SK-N-DZ (cell line): ENCODE measurements around the gene IL17REL.
"Not testable (repeated sequence)": the region's sequence is repeated elsewhere in the genome, so short reads cannot be mapped to it uniquely, and the experiment has no call there.

Source experiments
- DNase-seq: peaks from one replicate; pipeline ENCODE4 v3.0.0-alpha.2; 2015; ENCODE audit warnings: low spot score
- small RNA-seq, 2 experiments: library from RNA; depleted of rRNA; stranded (forward); fragments of <200 nt; gene quantifications; one replicate each; pipeline ENCODE3, GENCODE V24; 2014

IL17REL gene

DNA sequence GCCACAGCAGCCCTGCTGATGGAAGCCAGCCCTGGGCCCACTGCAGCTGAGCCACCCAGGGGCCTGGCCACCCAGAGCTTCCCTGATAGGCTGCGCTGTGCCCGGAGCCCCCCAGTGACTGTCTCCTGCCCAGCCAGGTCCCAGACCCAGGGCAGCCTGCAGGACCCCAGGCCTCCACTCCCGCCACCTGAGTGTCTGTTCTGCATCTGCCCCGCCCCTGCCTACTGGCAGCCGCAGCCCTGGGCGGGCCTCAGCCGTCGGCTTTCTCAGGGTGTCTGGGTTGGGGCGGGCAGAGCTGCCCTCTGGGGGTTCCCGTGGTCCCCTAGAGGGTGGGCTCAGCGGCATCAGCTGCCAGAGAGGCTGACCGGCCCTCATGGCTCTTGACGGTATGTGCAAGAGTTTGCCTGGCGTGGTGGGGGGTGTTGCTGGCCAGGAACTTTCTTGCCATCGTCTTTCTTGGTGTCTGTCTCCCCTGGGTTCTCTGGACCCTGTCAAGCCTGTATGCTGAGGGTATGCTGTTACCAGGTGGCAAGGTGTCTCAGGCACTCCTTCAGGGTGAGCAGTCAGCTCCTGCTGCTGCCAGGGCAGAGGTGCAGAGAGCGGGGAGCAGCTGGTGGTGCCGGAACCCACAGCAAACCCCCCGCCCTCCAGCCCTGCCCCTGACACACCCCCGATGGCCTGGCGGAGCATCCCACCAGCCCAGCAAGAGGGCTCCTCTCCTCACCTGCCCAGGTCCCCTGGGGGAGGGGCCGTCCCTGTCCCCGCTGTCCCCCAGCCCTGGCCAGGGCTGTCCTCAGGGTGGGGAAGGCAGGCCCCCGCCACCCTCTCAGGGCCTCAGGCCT is 64.2 kb downstream of the IL17REL start:
- DNase-seq: no peak

DNA sequence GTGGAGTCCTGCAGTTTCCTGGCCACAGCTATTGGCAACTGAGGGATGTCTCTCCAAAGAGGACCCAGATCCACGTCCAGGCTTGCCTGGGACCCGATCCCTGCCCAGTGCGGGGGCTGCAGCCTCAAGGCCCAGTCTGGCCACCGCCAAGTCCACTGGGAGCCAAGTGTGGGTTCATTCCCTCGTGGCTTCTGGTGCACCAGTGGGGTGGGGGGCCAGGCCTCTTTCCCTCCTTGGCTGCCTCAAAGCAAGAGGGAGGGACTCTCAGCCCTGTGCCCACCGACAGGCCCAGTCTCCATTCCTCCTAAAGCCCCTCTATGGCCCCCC is 65.3 kb downstream of the IL17REL start:
- no peak for DNase-seq

DNA sequence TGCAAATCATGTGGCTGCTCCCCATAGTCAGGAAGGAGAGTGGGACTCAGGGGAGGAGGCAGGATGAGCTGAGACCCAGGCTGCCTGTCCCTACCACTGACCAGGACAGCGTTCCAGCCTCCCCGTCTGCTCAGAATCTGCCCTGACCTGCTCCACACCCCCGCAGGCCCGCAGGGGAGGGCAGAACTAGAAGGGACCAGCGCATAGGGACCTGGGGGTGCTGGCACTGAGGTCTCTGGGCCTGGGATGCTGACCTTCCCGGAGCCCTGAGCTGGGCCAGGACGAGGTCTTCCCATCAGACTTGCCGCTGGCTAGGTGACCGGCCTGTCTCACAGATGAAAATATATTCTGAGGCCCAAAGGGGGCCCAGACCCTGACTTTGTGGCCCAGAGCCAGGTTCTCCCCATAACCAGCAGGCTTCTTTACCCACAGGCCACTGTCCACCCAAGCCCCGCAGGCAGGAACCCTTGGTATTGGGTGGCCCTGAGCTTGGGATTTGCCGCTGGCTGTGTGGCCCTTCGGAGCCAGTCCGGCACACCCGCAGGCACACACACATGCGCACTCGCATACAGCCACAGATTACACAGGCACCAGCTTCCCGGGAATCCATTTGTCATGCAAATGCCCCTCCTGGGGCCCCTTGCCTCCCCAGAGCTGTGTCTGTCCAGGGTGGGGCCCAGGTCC is 65.8 kb downstream of the IL17REL start:
- DNase-seq: no peak

DNA sequence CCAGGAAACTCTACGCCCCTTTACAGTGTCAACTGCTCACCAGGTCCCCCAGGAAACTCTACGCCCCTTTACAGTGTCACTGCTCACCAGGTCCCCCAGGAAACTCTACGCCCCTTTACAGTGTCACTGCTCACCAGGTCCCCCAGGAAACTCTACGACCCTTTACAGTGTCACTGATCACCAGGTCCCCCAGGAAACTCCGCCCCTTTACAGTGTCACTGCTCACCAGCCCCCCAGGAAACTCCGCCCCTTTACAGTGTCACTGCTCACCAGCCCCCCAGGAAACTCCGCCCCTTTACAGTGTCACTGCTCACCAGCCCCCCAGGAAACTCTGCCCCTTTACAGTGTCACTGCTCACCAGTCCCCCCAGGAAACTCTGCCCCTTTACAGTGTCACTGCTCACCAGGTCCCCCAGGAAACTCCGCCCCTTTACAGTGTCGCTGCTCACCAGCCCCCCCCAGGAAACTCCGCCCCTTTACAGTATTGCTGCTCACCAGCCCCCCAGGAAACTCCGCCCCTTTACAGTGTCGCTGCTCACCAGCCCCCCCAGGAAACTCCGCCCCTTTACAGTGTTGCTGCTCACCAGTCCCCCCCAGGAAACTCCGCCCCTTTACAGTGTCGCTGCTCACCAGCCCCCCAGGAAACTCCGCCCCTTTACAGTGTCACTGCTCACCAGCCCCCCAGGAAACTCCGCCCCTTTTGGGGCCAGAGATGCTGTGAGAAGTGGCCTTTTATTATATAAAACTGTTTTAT is 67.3 kb downstream of the IL17REL start:
- not testable (repeated sequence) for DNase-seq

Small RNA genes lying within 50 kb of the gene (small RNA-seq; reads per million reads assigned to genes)
- gene MIR6821: 0 to 0.22 reads per million in 2 experiments
